ENCODE measurements around the gene TRAF2.

DNA sequence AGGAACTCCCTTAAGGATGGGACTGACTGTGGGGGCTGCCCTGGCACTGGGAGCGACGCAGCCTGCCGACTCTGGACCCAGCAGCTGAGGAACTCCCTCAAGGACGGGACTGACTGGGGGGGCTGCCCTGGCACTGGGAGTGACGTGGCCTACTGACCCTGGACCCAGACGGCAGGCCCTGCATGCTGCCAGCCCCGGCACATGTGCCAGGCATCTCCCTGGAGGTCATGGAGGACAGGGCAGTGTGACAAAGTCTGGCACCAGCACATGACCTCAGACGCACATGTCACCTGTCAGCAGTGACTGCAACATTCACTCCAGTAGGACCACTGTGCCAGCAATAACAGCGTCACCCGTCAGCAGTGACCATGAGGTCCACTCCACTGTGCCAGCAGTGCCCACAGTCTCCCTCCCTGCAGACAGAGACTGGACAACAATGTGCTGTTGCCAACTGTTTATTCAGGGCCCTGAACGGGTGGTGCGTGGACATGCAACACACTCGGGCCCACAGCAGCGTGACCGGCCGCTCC, 53.7 kb downstream of the TRAF2 start:
- TF ChIP-seq, protein P1, sequence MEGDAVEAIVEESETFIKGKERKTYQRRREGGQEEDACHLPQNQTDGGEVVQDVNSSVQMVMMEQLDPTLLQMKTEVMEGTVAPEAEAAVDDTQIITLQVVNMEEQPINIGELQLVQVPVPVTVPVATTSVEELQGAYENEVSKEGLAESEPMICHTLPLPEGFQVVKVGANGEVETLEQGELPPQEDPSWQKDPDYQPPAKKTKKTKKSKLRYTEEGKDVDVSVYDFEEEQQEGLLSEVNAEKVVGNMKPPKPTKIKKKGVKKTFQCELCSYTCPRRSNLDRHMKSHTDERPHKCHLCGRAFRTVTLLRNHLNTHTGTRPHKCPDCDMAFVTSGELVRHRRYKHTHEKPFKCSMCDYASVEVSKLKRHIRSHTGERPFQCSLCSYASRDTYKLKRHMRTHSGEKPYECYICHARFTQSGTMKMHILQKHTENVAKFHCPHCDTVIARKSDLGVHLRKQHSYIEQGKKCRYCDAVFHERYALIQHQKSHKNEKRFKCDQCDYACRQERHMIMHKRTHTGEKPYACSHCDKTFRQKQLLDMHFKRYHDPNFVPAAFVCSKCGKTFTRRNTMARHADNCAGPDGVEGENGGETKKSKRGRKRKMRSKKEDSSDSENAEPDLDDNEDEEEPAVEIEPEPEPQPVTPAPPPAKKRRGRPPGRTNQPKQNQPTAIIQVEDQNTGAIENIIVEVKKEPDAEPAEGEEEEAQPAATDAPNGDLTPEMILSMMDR (IDR thresholded peaks at IDR 0.05) = no peak
- TF ChIP-seq POLR2A (IDR thresholded peaks at IDR 0.05) = no peak
